NCI-H1930 (cell line): ENCODE results near the gene FAM234A.

Source experiments
- DNase-seq, 2 experiments: peaks; one replicate each; lab custom pipeline; 2025; lab: John Stamatoyannopoulos, UW

The FAM234A gene

GRCh38 chr16:281660-282255 lies 47.1 kb downstream of the FAM234A start:
- no peak for DNase-seq

DNA sequence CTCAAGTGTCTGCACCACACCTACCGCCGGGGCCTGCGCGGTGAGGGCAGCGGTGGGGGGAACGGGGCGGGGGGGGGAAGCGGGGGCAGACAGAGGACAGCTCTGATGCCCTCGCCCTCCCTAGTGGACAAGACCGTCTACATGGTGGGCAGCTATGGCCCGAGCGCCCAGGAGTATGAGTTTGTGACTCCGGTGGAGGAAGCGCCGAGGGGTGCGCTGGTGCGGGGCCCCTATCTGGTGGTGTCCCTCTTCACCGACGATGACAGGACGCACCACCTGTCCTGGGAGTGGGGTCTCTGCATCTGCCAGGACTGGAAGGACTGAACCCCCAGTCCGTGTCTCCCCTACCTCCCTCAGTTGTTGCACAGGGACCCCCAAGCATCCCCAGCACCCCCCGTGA lies 47.9 kb downstream of the FAM234A start:
- no peak for DNase-seq

- no peak for DNase-seq
Measured at GRCh38 chr16:283033-283805, 48.6 kb downstream of the FAM234A start, which contains the start of gene PDIA2. TSS of gene PDIA2 (plus strand) at chr16:283164. CDS start at chr16:283170, 6 bp downstream.

DNA sequence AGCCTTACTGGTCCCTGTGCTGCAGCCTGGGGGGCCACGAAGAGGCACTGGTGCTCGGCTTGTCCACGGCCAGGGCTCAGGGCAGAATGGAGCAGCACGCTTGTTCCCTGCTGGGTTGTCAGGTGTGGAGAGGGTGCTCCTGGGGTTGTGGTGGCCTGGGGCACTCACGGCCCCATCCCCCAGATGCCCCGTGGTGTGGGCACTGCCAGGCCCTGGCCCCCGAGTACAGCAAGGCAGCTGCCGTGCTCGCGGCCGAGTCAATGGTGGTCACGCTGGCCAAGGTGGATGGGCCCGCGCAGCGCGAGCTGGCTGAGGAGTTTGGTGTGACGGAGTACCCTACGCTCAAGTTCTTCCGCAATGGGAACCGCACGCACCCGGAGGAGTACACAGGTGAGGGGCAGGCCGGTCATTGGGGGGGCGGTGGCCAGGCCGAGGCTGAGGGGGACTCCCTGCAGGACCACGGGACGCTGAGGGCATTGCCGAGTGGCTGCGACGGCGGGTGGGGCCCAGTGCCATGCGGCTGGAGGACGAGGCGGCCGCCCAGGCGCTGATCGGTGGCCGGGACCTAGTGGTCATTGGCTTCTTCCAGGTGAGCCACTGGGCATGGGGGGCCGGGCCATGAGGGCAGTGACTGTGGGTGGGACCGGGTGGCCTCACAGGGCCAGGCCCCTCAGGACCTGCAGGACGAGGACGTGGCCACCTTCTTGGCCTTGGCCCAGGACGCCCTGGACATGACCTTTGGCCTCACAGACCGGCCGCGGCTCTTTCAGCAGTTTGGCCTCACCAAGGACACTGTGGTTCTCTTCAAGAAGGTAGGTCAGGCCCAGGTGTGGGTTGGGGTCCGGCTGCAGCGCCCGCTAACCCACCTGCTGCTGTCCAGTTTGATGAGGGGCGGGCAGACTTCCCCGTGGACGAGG lies 49.8 kb downstream of the FAM234A start:
- no peak for DNase-seq

- no peak for DNase-seq
Measured at GRCh38 chr16:285146-286055, 50.8 kb downstream of the FAM234A start.

- no peak for DNase-seq
Measured at GRCh38 chr16:286491-287297, 52.1 kb downstream of the FAM234A start.

- DNase-seq: no peak
Measured at GRCh38 chr16:287298-287811, 52.7 kb downstream of the FAM234A start.

DNA sequence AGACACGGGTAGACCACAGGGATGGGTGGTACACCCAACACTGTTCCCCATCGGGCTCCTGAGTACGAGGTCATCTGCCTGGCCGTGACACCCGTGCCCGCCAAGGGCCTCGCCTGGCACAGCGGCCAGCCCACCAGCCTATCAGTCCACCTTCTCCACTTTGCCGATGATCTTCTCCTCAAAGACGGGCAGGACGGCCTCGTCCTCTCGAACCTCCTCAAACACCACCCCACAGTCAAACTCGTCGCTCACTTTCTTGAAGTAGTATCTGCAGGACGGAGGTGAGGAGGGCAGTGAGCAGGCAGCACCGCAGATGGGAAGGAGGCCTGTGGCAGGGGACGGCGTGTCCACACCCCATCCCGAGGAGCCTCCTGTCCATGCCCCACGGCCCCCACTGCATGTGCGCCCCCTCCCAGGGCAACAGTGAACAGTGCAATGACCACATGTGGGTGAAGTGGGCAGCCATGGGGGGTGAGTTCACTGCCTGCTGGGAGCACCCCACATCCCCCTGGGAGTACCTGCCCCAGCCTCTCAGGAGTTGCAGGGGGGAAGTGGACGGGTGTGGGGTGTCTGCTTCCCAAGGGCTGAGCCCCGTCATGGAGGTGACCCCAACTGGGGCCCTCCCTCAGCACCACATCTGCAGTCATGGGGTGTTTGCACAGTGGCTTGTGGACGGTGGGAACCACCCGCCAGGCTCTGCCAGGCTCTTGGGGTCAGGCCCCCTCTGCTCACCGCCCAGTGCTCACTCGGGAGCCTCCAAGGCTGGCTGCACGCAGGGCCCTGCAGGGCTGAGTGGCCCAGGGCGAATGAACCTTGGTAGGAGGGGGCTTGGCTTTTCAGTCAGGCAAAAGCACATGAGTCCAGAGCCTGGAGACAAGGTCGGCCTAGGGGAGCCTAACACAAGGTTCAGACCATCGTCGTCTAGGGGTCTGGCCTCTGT lies 53.6 kb downstream of the FAM234A start:
- no peak for DNase-seq

GRCh38 chr16:289395-289997 lies 54.9 kb downstream of the FAM234A start:
- no peak for DNase-seq

DNA sequence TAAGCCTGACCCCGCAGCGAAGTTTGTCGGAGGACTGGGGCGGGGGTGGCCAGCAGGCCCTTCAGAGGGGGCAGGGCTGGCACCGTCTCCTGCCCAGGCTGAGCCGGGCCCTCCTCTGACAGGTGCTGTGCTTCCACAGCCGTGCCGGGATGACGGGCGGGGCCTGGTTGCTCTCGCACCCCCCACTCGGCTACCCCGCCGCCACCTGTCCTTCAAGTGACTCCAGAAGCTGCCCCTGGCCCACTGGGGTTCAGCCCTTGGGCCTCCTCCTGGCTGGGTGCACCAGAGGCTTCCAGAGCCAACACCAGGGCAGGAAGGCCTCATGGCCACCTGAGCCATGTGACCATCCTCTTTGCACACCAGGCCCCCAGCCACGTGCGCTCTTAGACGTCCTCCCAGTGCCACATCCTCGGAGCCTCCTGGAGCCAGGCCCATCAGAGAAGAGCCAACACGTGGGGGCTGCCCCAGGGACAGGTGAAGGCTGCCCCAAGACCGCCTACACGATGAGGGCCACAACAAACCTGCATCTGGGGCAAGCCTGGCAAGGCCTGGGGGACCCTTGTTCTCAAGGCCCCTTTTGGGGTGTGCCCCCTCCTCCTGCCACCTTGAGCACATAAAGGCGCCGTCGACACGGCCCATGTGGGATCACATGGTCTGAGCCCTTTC lies 55.5 kb downstream of the FAM234A start:
- DNase-seq: no peak

DNA sequence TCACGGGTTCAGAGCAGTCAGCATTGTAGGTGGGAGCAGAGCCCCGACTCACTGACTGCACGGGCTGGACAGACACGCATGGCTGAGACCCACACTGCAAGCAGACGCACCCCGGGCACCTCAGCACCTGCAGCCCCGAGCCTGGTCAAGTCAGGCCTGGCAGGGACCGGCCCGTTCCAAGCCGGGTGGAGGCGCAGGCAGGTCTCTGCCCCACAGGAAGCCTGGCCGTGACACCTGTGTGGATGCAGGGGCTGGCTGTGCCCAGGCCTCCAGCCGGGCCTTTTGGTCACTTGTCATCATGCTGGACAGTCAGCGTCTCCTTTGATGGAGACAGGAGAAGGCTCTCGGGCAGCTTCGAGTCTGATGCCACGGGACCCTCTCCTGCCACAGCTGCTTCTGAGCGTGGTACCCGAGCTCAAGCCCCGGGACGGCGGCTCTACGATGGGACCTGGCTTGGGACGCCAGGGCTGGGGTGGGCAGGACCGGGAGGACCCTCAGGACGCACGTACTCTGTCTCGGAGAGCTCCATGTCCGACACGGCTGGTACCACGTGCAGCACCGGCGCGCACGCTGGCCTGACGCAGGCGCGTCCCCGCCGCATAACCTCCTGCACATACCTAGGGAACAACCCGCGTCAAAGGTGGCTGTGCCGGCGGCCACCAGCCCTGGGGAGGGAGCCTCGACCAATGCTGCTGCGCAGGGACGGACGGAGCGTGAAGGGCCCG lies 56.2 kb downstream of the FAM234A start:
- DNase-seq: no peak

DNA sequence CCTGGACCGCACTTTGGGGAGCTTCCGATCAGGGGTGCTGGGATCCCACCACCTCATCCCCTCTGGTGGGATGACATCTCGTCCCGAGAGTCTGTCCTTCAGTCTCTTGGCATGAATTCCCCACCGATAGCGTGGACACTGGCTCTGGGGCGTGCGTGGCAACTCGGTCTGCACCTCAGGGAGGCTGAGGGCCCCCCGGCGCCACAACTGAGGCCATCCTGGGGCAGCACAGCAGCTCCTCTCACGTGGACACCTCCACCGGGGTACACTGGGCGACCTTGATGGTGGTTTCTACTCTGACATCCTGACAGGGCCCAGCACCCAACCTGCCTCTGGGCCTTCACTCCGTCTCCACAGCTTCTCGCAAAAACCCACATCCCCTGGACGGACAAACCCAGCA lies 56.9 kb downstream of the FAM234A start:
- DNase-seq: no peak

DNA sequence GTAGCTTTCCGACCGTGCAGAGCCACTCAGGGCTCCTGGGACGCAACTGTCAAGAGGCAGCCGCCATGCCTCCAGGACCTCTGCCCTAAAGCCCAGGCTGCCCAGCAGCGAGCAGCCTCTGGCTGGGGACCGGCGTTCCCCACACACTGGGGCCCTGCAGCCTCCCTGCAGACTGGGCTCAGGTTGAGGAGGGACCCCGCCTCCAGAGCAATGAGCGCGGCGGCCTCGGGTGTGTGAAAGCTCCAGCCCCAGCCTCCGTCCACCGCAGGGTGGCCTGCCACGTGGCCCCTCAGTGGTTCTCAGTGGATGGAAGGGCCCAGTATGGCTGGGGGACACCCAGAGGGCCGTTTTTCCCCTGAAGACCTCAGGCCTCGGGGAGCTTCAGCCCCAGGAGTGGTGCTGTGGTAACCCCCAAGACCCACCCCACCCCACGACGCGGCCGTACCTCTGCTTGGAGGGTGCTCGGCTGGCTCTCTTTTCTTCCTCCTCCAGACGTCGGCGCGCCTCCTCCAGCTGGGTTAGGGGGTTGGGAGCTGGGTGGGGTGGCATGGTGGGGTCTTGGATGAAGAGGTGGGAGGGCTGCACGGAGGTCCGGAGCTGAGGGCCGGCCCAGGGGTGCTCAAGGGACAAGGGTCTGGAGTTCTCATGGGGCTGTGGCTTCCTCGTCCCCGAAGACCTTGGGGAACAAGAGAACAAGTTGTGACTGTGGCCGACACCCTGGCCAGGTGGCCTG lies 58.6 kb downstream of the FAM234A start:
- no peak for DNase-seq

- DNase-seq: no peak
Measured at GRCh38 chr16:296276-296675, 61.7 kb downstream of the FAM234A start.

GRCh38 chr16:296806-297510 lies 62.3 kb downstream of the FAM234A start:
- no peak for DNase-seq

GRCh38 chr16:297832-298231 lies 63.2 kb downstream of the FAM234A start:
- DNase-seq: no peak
